K562 (cell line): ENCODE data around the gene ARID3A. TPM values are rescaled to one million over a fixed set of nuclear protein-coding genes. Genes with fewer than 3 reads are reported as not detected.

Source experiments
- CC2D1A ChIP-seq: fragments of 450-650 bp; IDR thresholded peaks from 2 replicates; pipeline ENCODE4 v1.6.1; 2017; ENCODE audit warnings: mild to moderate bottlenecking
- HSF4 ChIP-seq: fragments of 250-450 bp; sonication (Bioruptor Pico); IDR thresholded peaks from 2 replicates; pipeline ENCODE4 v2.1.2; 2022; ENCODE audit warnings: mild to moderate bottlenecking, moderate library complexity, borderline replicate concordance
- MGA ChIP-seq: fragments of 450-650 bp; IDR thresholded peaks from 2 replicates; pipeline ENCODE4 v1.6.1; 2016; ENCODE audit warnings: mild to moderate bottlenecking, moderate library complexity
- NCOA1 ChIP-seq: fragments of 450-650 bp; IDR thresholded peaks from 2 replicates; pipeline ENCODE4 v1.6.1; 2016; ENCODE audit warnings: low read depth
- PCBP1 ChIP-seq: fragments of 200-400 bp; formaldehyde crosslinking; IDR thresholded peaks from 2 replicates; pipeline ENCODE4 v1.6.1; 2018; ENCODE audit warnings: mild to moderate bottlenecking, low read depth, low read length; ENCODE audit not compliant: poor library complexity, severe bottlenecking
- SREBF1 ChIP-seq: fragments of 150-350 bp; IDR thresholded peaks from 2 replicates; pipeline ENCODE4 v1.6.1; 2014; ENCODE audit warnings: antibody characterized with exemption, low read depth, low read length, borderline replicate concordance
- STAT5A ChIP-seq: IDR thresholded peaks from 2 replicates; pipeline ENCODE4 v1.6.1; 2012; ENCODE audit warnings: low read length, inconsistent platforms, borderline replicate concordance
- polyA plus RNA-seq, 8 experiments: library from polyadenylated mRNA; depleted of rRNA in 4 of 8; stranded (reverse) in 5 of 8; unstranded in 3 of 8; fragments of >200 nt; fragmentation: Nextera tagmentation in 2 of 8; fragmentation: Illumina TruSeq in 1 of 8; extraction: Ambion mirVana in 2 of 8; extraction: Trizol in 1 of 8; gene quantifications; 2 replicates each; pipeline versions ENCODE4 v1.2.1 to v1.2.3, GENCODE V29; 2011 to 2014; ENCODE audit warnings: inconsistent platforms in 1 of 8, missing spikeins in 1 of 8
- total RNA-seq, 7 experiments: library from RNA; depleted of rRNA in 6 of 7; stranded (reverse); fragments of >200 nt in 6 of 7; fragmentation: Illumina TruSeq in 2 of 7; extraction: Trizol in 2 of 7; gene quantifications; 2 replicates each; pipeline versions ENCODE4 v1.2.1 to v1.2.3, GENCODE V29; 2011 to 2021; ENCODE audit warnings: low replicate concordance in 1 of 7

The ARID3A gene
- total and polyA plus RNA-seq, 9 of the 15 experiments (the other 6 are each of a cell fraction or from before 2014, with no cell fraction given): 1.4 to 118 (median 31.2) TPM

GRCh38 chr19:1004204-1004802, 78.5 kb downstream of the ARID3A start (continued):
- TF ChIP-seq MGA: peak; percentile 50
- TF ChIP-seq PCBP1: peak; percentile 21
- no peak for TF ChIP-seq NCOA1
- TF ChIP-seq HSF4 (CRISPR knock-in tag): no peak
- TF ChIP-seq STAT5A: no peak
- no peak for TF ChIP-seq SREBF1
- TF ChIP-seq CC2D1A: no peak
